Activated T-helper 1 cell treated with anti-CD3 and anti-CD28 coated beads, Interleukin-2, amount 50 U/mL, for 16 hours (primary cell): ENCODE data around the gene ARMC8.

Experiments used
- DNase-seq, 2 donors: peaks; one replicate each; pipeline ENCODE4 v3.0.0-alpha.2; 2020; ENCODE audit warnings: low read depth in 1 of 2, low spot score in 1 of 2

ARMC8 gene

DNA sequence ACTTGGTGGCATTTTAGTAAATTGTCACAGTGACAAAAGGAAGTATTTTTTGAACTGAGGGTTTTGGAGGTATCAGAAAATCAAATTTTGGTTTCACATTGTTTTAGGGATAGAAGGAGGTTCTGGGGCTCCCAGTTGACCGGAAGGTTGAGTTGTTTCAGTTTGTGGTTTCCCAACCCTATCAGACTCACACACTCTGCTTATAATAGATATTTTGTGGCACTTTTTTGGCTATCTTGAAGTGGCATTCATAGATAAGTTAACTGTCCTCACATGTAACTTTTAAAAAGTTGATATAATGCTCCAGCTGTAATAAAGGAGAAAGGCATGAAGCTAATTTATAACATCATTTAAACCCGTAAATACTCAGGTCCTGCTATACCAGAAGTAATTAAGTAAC is 12.8 kb downstream of the ARMC8 start:
- DNase-seq, result no peak

DNA sequence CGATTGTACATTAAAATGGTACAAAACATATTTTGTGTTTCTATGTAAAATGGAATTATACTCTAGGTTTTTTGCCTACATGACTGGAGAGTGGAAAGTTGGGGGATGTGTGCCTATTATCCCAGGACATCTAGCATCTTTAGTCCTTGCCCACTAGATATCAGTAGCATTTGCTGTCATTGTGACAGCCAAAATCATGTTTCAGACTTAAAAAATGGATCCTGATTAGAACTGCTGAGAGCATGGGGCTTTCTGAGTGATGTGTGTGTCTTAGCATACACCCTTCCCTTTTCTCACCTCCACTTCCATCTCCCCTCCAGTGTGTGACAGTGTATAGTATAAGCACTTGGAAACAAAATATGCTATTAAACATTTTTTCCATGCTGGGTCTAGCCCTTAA is 13.3 kb downstream of the ARMC8 start:
- DNase-seq, result no peak

DNA sequence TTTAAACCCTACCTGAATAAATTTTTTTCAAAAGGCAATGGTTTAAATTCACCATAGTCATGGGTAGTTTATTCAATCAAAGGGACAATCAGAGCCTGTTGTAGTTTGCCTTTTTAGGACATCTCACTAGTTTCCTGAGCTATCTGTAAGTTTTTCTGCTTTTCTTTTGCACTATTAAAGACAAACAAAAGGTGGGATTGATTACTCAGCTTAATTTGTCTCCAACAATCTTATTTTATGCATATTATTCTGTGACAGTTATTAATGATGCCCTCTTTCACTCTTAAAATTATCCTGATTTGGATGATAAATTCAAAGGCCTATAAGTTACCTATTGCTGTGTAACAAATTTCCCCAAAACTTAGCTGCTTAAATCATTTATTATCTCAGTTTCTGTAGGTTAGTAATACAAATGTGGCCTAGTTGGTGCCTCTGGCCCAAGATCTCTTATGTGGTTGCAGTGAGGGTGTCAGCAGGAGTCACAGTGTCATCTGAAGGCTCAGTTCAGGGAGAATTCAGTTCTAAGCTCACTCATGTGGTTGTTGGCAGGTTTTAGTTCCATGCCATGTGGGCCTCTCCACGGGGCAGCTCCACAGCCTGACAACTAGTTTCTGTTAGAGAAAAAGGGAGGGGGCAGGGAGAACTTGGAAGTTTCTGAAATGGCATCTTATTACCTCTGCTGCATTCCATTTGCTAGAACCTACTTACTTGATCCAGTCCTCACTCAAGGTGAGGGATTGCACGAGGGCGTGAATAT is 16.0 kb downstream of the ARMC8 start:
- DNase-seq, result no peak

DNA sequence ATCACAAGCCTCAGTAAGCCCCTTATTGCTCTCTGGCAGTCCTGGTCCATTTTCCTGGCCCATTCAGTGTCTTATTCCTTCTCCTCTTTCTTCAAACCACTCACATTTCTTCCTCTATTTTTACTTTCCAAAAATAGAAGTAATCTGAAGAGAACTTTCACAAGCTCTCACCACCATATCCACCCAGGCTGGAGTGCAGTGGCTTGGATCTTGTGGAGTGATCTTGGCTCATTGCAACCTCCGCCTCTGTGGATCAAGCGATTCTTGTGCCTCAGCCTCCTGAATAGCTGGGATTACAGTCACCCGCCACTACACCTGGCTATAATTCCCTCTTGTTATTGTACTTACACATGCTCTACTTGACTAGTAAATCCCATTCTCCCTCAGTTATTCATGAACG is 16.8 kb downstream of the ARMC8 start:
- no peak for DNase-seq

DNA sequence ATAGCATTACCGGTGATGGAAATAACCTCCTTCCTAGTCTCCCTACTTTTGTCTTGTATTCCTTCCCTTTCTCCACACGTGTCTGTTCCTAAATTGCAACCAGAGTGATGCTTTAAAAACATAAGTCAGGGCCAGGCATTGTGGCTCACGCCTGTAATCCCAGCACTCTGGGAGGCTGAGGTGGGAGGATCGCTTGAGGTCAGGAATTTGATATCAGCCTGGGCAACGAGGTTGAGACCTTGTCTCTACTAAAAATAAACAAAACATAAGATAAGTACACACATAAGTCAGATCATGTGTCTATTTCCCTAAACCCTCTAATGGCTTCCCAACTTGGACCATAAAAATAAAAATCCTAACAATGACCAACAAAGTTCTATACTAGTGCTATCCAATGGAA is 18.4 kb downstream of the ARMC8 start:
- no peak for DNase-seq

DNA sequence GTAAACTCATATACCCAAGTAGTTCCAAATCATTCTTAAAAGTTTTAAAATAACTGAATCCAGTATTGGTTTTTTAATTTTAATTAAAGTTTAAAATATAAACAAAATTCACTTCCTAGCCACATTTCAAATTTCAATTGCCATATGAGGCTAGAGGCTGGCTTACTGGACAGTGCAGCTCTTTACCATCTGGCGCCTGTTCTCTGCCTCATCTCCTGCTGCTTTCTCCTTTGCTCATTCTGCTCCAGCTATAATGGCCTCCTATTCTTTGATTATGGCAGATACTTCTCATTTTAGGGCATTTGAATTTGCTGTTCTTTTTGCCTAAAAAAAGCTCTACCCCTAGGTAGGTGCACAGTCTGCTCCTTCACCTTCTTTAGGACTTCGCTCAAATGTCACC is 19.1 kb downstream of the ARMC8 start:
- DNase-seq, result no peak

DNA sequence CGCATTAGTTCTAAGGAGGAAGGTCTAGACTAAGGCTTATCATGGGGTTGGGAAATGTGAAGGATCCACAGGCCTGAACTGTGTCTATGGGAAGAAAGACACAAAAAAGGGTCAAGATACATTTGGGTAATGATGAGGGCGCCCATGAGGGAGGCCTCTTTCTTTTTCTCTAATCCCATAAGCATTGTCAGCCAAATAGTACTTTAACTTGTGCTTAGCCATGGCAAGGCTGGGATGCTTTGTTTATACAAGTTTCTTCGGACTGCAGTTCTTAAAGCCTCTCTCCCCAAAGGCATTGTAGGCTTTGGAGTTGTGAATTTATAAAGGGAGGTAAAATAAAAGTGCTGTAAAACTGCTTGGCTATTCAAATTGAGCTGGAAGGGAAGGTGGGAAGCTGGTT is 23.4 kb downstream of the ARMC8 start:
- no peak for DNase-seq

DNA sequence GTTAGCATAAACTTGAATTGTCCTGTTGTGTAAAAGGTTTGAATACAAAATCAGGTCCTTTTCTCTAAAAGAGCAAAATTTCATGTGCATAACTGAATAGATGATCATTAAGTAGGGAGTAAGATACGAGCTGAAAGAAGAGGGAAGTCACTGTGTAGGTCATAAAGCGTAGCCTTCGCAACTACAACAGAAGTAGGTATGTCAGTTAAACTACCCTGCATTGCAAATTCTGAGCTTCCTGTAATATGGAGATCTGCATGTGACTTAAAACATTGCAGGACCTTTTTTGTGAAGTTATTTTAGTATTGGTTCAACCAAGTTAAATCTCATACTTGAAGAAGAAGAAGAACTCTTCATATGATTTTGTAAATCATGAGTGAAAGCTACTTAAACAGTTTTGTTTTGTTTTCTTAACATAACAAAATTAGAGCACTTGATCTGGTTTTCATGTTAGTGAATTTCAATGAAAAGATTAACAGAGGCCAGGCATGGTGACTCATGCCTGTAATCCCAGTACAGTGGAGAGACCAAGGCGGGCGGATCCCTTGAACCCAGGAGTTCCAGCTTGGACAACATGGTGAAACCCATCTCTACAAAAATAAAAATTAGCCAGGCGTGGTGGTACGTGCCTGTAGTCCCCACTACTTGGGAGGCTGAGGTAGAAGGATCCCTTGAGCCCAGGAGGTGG is 26.4 kb downstream of the ARMC8 start:
- no peak for DNase-seq

DNA sequence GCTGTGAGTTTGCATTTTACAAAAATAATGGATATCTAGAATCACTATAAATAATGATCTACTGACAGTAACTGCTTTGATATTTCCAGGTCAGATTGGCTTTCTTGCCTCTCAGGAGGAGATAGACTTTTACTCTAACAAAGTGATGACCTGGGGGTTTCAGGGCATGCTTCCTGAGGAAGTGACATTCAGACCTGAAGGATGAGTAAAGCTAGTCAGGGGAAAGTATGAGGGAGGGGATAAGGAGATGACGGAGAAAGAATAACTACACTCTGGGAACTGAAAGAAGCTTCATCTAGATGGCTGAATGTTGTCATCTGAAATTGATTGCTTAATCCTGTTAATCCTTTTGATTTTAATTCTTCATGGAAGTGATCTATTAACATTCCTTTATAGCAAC is 32.2 kb downstream of the ARMC8 start:
- DNase-seq, result no peak

DNA sequence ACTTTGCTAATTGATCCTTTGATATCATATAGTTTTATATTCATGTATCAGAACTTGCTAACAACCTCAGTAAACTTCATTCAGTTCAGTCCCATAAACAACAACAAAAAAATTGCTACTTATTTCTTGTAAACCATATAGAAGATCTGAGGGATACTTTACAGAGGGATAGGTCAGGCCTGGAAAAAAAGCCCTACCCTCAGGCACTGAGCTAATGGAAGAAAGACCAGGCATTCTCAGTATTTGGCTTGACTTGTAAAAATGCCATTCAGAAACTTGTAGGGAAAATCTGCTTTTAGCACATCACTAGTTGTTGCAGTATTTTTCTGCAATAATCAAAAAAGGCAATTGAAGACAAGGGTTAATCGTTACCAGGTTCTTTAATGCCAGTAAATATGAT is 33.1 kb downstream of the ARMC8 start:
- DNase-seq, result no peak

DNA sequence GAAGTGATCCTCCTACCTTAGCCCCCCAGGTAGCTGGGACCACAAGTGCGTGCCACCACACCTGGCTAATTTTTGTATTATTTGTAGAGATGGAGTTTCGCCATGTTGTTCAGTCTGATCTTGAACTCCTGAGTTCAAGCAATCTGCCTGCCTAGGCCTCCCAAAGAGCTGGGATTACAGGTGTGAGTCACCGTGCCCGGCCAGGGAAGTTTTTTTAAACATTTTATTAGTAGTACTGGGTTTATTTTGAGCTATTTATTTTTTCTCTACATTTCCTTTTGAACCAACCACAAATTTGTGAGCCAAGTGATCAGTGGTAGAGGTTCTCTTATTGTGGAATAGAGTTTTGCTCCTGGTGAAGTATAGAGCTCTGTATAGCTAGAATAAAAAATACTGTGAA is 33.7 kb downstream of the ARMC8 start:
- no peak for DNase-seq

DNA sequence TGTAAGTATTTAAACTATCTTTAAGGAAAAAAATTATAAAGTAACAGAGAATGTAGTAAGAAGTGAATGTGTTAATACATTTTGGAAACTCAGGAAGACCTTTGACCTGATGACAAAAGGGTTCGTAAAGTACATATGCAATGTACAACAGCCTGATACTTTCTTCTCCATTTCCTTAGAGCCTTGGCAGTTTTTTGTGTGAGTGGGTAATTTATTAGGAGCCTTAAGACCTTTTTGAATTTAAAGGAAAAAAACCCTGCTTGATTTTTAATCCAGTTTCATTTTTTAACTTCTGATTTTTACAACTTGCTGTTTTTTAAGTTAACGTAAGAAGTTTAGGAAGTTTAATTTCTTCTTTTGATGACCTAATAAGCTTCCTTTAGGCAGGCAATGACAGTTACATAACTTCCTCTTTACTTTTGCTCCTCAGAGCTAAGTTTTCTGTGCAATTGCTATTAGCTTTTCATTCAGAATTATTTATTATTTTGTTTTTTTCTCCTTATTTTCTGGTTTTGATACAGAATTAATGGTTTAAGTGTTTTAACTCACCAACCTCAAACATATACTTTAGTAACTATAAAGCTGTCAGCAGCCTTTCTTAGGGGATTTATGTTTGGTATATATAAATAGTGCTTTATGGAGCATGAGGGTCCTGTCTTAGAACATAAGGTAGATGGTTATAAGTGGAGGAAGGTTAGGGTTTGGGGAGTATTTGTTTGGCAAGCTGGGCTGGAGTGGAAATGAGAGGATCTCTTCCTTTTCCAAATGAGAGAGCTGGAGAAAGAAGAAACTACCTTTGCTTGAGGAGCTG is 35.2 kb downstream of the ARMC8 start:
- DNase-seq, result no peak

DNA sequence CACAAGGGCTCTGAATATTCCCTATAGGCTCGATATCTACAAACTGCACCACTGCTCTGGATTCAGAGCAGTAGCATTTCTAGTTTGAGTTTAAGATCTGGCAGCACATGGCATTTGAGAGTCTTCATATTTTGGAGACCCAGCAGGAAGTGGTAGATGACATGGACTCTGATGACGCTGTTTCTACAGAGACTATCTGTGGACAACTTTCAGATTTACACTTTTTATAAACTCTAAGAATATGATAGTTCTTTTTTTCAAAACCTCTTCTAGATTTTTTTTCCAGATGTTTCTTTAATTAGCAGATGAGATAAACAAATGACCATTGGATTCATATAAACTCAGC is 35.8 kb downstream of the ARMC8 start:
- no peak for DNase-seq

DNA sequence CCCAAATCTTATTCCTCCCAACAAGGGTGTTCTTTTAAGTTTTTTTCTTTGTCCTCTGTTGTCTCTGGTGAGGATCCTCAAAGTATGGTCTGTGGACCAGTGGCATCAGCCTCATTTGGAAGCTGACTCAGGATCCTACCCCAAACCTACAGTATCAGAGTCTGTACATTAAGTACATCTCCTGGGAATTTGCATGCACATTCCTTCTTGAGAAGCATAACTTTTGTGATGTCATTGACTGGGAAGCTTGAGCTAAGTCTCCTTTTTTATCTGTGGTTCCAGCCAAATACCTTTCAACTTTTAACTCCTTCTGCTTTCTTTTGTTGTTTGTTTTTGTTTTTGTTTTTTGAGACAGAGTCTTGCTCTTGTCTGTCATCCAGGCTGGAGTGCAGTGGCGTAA is 40.5 kb downstream of the ARMC8 start:
- no peak for DNase-seq

DNA sequence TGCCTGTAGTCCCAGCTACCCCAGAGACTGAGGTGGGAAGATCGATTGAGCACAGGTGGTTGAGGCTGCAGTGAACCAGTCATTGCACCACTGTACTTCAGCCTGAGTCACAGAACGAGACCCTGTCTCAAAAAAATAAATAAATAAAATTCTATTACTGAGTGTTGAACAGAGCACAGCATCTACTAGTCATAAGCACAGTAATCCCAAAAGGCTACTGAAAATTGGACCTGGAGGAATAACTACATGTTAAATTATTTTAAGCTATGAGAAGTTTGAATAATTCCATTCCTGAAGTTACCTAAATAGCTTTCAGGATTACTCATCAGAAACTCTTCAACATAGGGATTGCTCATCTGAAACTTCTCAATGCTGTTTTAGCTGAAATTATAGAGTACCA is 43.4 kb downstream of the ARMC8 start:
- no peak for DNase-seq

DNA sequence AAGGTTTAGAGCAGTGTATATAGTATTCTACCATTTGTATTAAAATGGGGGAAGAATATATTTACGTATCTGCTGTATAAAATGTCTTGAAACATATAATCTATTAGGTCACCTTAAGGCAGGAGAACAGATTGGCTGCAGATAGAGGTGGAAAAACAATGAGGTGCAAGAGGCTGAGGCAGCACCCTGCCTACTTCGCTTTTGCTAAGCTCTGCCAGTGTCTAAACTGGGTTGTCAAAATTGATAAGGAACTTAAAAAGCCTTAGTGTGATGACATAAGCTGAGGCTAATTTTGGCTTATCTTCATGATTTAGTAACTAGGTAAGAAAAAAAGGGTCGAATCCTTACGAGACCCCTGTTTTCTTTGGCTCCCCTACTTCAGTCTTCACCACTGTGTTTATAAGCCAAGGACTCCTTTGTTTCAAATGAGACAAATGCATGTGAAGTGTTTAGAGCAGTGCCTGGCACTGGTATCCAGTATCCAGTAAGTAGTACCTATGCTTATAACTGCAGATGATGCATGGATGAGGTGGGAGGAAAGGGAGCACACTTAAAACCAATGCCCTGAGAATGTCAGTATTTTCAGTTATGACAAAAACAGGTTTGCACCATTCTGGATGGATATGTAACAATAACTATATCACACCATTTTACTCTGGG is 45.7 kb downstream of the ARMC8 start:
- DNase-seq, result no peak

DNA sequence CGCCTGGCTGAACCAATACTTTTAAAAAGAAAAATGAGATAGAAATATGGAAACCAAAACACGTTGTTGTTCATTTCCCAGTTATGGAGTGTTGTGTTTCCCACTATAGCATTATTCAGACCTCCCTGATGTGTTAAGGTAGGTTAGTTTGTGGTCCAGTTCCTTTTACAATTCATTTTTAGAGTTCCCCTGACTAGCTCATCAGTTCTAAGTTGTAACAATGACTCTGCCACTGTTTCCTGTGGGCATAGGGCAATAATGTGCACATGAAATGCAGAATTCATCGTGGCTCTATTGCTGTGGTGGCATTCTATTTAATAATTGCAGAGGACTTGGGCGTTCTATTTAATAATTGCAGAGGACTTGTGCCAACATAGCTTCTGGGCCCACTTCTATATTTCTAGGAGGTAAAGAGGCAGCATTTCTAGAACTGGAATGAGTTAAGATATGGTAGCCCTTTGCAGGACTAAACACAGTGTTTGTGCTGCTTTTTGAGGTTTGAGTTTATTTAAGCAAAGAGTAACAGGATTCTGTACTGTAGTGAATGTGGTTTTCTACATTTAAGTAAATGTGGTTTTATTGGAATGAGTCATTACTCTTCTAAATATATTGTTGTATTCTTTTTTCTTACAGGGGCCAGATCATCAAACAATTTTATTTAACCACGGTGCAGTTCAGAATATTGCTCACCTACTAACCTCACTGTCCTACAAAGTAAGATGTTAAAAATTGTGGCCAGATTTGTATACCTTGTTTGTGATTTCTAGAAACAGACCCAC is 47.5 kb downstream of the ARMC8 start:
- no peak for DNase-seq

DNA sequence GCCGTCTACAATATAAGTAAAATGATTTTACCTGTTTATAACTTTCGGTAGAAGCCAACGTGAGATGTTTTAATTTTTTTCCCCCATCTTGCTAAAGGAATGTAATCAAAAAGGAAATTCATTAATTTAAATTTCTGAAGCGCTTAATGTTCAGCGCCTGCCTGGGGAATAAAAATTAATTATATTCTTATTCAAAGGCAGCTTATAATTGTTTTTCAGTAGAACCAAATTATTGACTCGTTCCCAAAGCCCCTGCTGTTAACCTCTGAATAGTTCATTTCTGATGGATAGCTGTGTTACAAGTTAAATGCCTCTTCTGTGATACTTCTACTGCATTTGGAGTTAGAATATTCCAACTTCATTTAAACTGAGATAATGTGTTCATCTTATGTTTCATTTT is 51.6 kb downstream of the ARMC8 start:
- DNase-seq, result no peak

DNA sequence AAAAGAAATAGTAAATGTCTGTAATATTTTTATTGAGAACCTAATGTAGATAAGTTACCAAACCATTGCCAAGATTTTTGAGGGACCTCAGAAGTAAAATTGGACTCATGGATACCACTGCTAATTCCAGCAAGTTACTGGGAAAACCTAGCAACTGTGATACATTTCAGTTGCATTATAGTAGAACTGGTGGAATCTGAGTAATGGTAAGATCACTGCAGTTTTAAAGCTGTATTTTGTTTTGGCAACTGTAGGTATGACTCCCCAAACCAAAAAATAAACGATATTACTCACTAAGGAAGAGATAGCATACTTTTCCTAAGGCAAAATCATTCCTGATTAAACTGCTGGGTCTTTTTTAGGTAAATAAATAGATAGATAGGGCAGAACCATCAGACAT is 54.0 kb downstream of the ARMC8 start:
- DNase-seq, result no peak

DNA sequence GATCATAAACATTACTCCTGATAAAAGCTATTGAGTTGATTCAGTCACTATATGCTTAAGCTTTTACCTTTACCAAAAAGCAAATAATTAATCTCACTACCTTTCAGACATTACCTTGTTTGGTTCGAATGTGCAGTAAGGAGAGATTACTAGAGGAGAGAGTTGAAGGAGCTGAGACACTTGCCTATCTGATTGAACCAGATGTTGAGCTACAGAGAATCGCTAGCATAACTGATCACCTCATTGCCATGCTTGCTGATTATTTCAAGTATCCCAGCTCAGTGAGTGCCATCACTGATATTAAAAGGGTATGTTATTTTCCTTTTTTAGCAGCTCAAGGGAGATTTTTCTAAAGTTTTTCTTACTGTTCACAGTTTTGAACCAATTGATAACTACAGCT is 54.6 kb downstream of the ARMC8 start:
- no peak for DNase-seq

DNA sequence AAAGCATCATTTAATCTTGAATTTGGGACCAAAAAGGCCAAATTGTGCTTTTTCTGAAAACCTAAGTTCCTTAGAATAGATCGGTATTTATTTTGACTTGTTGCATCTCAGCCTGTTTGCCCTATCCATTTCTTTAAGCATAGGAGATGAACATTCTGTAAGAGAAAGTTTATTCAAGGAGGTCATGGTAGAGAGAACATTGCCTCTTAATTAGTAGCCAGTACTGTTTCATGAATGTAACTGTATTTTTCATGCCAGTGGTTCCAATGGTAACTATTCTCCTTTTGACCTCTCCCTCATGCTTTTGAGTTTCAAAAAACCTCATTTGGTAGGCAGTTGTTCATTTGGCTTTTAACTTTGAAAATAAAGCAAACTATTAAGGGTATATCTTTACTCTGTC is 55.4 kb downstream of the ARMC8 start:
- no peak for DNase-seq
